Activated naive CD4-positive, alpha-beta T cell treated with anti-CD3 and anti-CD28 coated beads, Interleukin-2, amount 10 ng/mL, durations not matched to agents 7 days and 5 days (primary cell): ENCODE measurements around the gene DDX21.
"Not testable (repeated sequence)": the region's sequence is repeated elsewhere in the genome, so short reads cannot be mapped to it uniquely, and the experiment has no call there.

Experiments
- CTCF ChIA-PET: fragments of 350-600 bp; sonication (Branson Sonifier 250); formaldehyde crosslinking; loops from one replicate; lab custom pipeline; 2021; ENCODE audit warnings: antibody characterized with exemption; lab: Charles Lee
- DNase-seq: peaks from one replicate; pipeline ENCODE4 v3.0.0-alpha.2; 2020
- H3K27ac Mint-ChIP-seq: one replicate; pipeline ENCODE4 v1.8.0; 2021; ENCODE audit warnings: mild to moderate bottlenecking, moderate library complexity, mixed read lengths
- H3K27me3 Mint-ChIP-seq: one replicate; pipeline ENCODE4 v1.8.0; 2021; ENCODE audit warnings: mild to moderate bottlenecking, mixed read lengths
- H3K36me3 Mint-ChIP-seq: one replicate; pipeline ENCODE4 v1.8.0; 2021; ENCODE audit warnings: mixed read lengths
- H3K4me1 Mint-ChIP-seq: one replicate; pipeline ENCODE4 v1.8.0; 2021; ENCODE audit warnings: mixed read lengths
- H3K4me3 Mint-ChIP-seq: one replicate; pipeline ENCODE4 v1.8.0; 2021; ENCODE audit warnings: mild to moderate bottlenecking, moderate library complexity, mixed read lengths
- H3K9me3 Mint-ChIP-seq: one replicate; pipeline ENCODE4 v1.8.0; 2021; ENCODE audit warnings: mixed read lengths

DDX21 gene

GRCh38 chr10:68959695-68960527 is 3.9 kb downstream of the DDX21 start:
- H3K9me3 Mint-ChIP-seq = no peaks in the 10 kb centered on the region
- peak overlapping the region; percentile 75 for H3K27ac Mint-ChIP-seq
- no peak for DNase-seq
- peaks cover 42% of the 10 kb centered on the region for H3K4me1 Mint-ChIP-seq
- no peak overlapping the region for H3K4me3 Mint-ChIP-seq
- H3K27me3 Mint-ChIP-seq = no peaks in the 10 kb centered on the region
- H3K36me3 Mint-ChIP-seq = peaks cover 50% of the 10 kb centered on the region
- CTCF ChIA-PET = interaction anchor here (1.4 to 1.6 kb wide), 2 partner anchors 10 to 21 kb away, joined by 4 read pairs; no protein-coding TSS in a partner anchor

GRCh38 chr10:68963151-68963550 is 7.2 kb downstream of the DDX21 start:
- Mint-ChIP-seq H3K4me3 (no peak overlapping the region), H3K27me3 (no peaks in the 10 kb centered on the region), H3K9me3 (no peaks in the 10 kb centered on the region), H3K36me3 (peaks cover 64% of the 10 kb centered on the region), H3K4me1 (peaks cover 30% of the 10 kb centered on the region), H3K27ac (no peak overlapping the region)
- no peak for DNase-seq
- CTCF ChIA-PET = no interaction called here

- Mint-ChIP-seq H3K27me3 (no peaks in the 10 kb centered on the region), H3K36me3 (peaks cover 70% of the 10 kb centered on the region), H3K9me3 (no peaks in the 10 kb centered on the region), H3K27ac (no peak overlapping the region), H3K4me1 (peaks cover 24% of the 10 kb centered on the region), H3K4me3 (no peak overlapping the region)
- CTCF ChIA-PET = interaction anchor here (0.9 to 1.4 kb wide), 2 partner anchors 18 to 120 kb away, joined by 4 read pairs; partner anchors contain the start of gene DDX21
- no peak for DNase-seq
These were observed 18.0 kb downstream of the DDX21 start for GRCh38 chr10:68973975-68974374.

GRCh38 chr10:68975936-68976473 is 20.0 kb downstream of the DDX21 start:
- CTCF ChIA-PET, DNase-seq, H3K27ac Mint-ChIP-seq, H3K4me3 Mint-ChIP-seq, H3K9me3 Mint-ChIP-seq, H3K27me3 Mint-ChIP-seq: not testable (repeated sequence)
- H3K4me1 Mint-ChIP-seq = peaks cover 12% of the 10 kb centered on the region
- peaks cover 66% of the 10 kb centered on the region for H3K36me3 Mint-ChIP-seq

GRCh38 chr10:68979738-68980137 is 23.8 kb downstream of the DDX21 start:
- H3K27ac Mint-ChIP-seq = peak overlapping the region; percentile 2
- H3K36me3 Mint-ChIP-seq = peaks cover 53% of the 10 kb centered on the region
- CTCF ChIA-PET = interaction anchor here (0.7 to 1.9 kb wide), 3 partner anchors 10 to 112 kb away, joined by 3 to 6 read pairs (median 3); partner anchors contain the start of gene DDX21

GRCh38 chr10:68981074-68981473 is 25.1 kb downstream of the DDX21 start:
- Mint-ChIP-seq H3K36me3 (peaks cover 48% of the 10 kb centered on the region), H3K4me1 (peaks cover 10% of the 10 kb centered on the region), H3K4me3 (no peak overlapping the region), H3K9me3 (no peaks in the 10 kb centered on the region), H3K27me3 (no peaks in the 10 kb centered on the region), H3K27ac (no peak overlapping the region)
- CTCF ChIA-PET = interaction anchor here (1.0 to 1.6 kb wide), 3 partner anchors 11 to 114 kb away, joined by 4 to 5 read pairs (median 4); no protein-coding TSS in a partner anchor
- DNase-seq = no peak

More at GRCh38 chr10:68979738-68980137, 23.8 kb downstream of the DDX21 start:
- H3K4me1 Mint-ChIP-seq = peaks cover 10% of the 10 kb centered on the region
- not testable (repeated sequence) for H3K4me3 Mint-ChIP-seq, DNase-seq, H3K9me3 Mint-ChIP-seq, H3K27me3 Mint-ChIP-seq

GRCh38 chr10:68982389-68982788 is 26.4 kb downstream of the DDX21 start:
- peaks cover 43% of the 10 kb centered on the region for H3K36me3 Mint-ChIP-seq
- no peaks in the 10 kb centered on the region for H3K27me3 Mint-ChIP-seq
- H3K27ac Mint-ChIP-seq = no peak overlapping the region
- CTCF ChIA-PET = interaction anchor here (1.1 kb wide), 1 partner anchor 24 kb away, joined by 3 read pairs; no protein-coding TSS in a partner anchor
- H3K4me3 Mint-ChIP-seq = no peak overlapping the region
- no peak for DNase-seq
- H3K4me1 Mint-ChIP-seq = peaks cover 10% of the 10 kb centered on the region
- H3K9me3 Mint-ChIP-seq = no peaks in the 10 kb centered on the region

- H3K36me3 Mint-ChIP-seq = peaks cover 21% of the 10 kb centered on the region
- peak overlapping the region; percentile 99 for H3K4me3 Mint-ChIP-seq
- CTCF ChIA-PET = interaction anchor here (1.0 to 1.5 kb wide), 2 partner anchors 18 to 32 kb away, joined by 3 to 7 read pairs; partner anchors contain the start of gene DDX21
- H3K9me3 Mint-ChIP-seq = no peaks in the 10 kb centered on the region
- H3K27me3 Mint-ChIP-seq = no peaks in the 10 kb centered on the region
- DNase-seq = no peak
- peak overlapping the region; percentile 95 for H3K27ac Mint-ChIP-seq
- peaks cover 33% of the 10 kb centered on the region for H3K4me1 Mint-ChIP-seq
These were observed 31.6 kb downstream of the DDX21 start for GRCh38 chr10:68987611-68988010.

GRCh38 chr10:68988530-68989316 is 32.8 kb downstream of the DDX21 start, which contains the start of gene KIFBP:
Gene KIFBP, plus strand, starts transcription at chr10:68988803. Its CDS starts 30 bp downstream, at chr10:68988833.
- DNase-seq = peak; percentile 92
- peaks cover 39% of the 10 kb centered on the region for H3K4me1 Mint-ChIP-seq
- H3K36me3 Mint-ChIP-seq = peaks cover 18% of the 10 kb centered on the region
- CTCF ChIA-PET = interaction anchor here (0.8 to 1.3 kb wide), 3 partner anchors 104 to 228 kb away, joined by 3 to 5 read pairs (median 3); no protein-coding TSS in a partner anchor
- H3K27me3 Mint-ChIP-seq = no peaks in the 10 kb centered on the region
- H3K27ac Mint-ChIP-seq = peak within 1 kb of the TSS; percentile 95
- H3K4me3 Mint-ChIP-seq = peak within 1 kb of the TSS; percentile 99
- H3K9me3 Mint-ChIP-seq = no peaks in the 10 kb centered on the region

GRCh38 chr10:68989317-68989990 is 33.5 kb downstream of the DDX21 start:
- no peak for DNase-seq
- H3K27me3 Mint-ChIP-seq = no peaks in the 10 kb centered on the region
- peaks cover 39% of the 10 kb centered on the region for H3K4me1 Mint-ChIP-seq
- H3K4me3 Mint-ChIP-seq = peak overlapping the region; percentile 99
- H3K27ac Mint-ChIP-seq = peak overlapping the region; percentile 95
- no peaks in the 10 kb centered on the region for H3K9me3 Mint-ChIP-seq
- H3K36me3 Mint-ChIP-seq = peaks cover 18% of the 10 kb centered on the region
- CTCF ChIA-PET = interaction anchor here (0.8 to 1.3 kb wide), 4 partner anchors 15 to 227 kb away, joined by 3 to 5 read pairs (median 4); no protein-coding TSS in a partner anchor

GRCh38 chr10:68992636-68993440 is 36.9 kb downstream of the DDX21 start:
- no peaks in the 10 kb centered on the region for H3K9me3 Mint-ChIP-seq
- no peak for DNase-seq
- no peak overlapping the region for H3K27ac Mint-ChIP-seq
- peaks cover 47% of the 10 kb centered on the region for H3K4me1 Mint-ChIP-seq
- peaks cover 15% of the 10 kb centered on the region for H3K36me3 Mint-ChIP-seq
- H3K27me3 Mint-ChIP-seq = no peaks in the 10 kb centered on the region
- H3K4me3 Mint-ChIP-seq = no peak overlapping the region
- CTCF ChIA-PET = no interaction called here

- no peak for DNase-seq
- H3K4me1 Mint-ChIP-seq = peaks cover 34% of the 10 kb centered on the region
- no peaks in the 10 kb centered on the region for H3K27me3 Mint-ChIP-seq
- H3K4me3 Mint-ChIP-seq = no peak overlapping the region
- no peaks in the 10 kb centered on the region for H3K9me3 Mint-ChIP-seq
- peaks cover 14% of the 10 kb centered on the region for H3K36me3 Mint-ChIP-seq
- CTCF ChIA-PET = no interaction called here
- peak overlapping the region; percentile 86 for H3K27ac Mint-ChIP-seq
These were observed 41.2 kb downstream of the DDX21 start for GRCh38 chr10:68997211-68997610.
